ENCODE results near the gene TFCP2. TPM values are rescaled to one million over a fixed set of nuclear protein-coding genes. Genes with fewer than 3 reads are reported as not detected.
"Not testable (repeated sequence)": the region's sequence is repeated elsewhere in the genome, so short reads cannot be mapped to it uniquely, and the experiment has no call there.

The TFCP2 gene
- total and polyA plus RNA-seq, 12 donors, result 8.7 to 30.9 (median 24.1) TPM

DNA sequence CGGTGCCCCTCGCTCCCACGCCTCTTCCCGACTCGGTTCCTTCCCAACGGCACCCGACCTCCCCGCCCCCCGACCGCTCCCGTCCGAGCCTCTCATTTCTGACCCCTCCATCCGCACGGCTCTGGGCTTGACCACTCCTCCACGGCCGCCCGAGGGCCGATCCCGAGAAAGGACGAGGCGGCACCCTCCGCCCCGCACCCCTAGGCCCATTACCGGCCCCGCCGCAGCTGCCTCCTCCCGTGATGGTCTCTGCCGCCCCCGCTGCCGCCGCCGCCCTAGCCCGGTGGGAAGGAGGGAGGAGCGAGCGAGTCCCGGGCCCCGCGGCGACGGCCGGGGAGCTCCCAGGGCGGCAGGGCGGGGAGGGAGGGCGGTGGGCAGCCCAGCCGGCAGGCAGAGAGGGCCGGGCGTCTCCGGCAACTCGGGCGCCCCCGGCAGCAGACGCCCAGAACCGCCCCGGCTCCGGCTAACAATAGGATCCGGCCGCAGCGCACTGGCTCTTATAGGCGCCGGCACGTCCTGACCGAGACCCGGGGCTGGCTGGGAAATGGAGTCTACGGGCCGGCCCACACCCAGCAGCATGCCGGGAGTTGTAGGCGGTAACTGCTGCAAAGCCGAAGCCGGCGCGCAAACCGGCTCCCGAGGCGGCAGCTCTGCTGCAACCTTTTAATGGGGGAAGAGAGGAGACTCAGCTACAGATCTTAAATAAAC is 89.7 kb downstream of the TFCP2 start, which contains the start of gene CSRNP2:
Gene CSRNP2 (minus strand): TSS at position 471 of the 708 bp plus-strand sequence. CDS start 7,035 bp downstream, outside the sequence.
- Histone ChIP-seq H3K27me3 (no peaks in the 10 kb centered on the region), H3K27ac (peak within 1 kb of the TSS; percentile 64 to 98 (median 96)), H3K4me3 (peak within 1 kb of the TSS; percentile 70 to 98 (median 90)), H3K4me1 (peaks cover 0 to 33% (median 21%) of the 10 kb centered on the region in 9 donors), H3K36me3 (peaks cover 0 to under 1% (median 0%) of the 10 kb centered on the region in 9 donors), H3K9me3 (no peaks in the 10 kb centered on the region)
- intact Hi-C loops (cut with DNase I), result loop anchor here in 5 of 10 donors (2.0 to 10.0 kb wide), 3 partner anchors 34 to 152 kb away; partner anchors contain the start of genes DAZAP2 (in 3 of the 5) and LETMD1 (in 3 of the 5)
- TF ChIP-seq, protein P1, sequence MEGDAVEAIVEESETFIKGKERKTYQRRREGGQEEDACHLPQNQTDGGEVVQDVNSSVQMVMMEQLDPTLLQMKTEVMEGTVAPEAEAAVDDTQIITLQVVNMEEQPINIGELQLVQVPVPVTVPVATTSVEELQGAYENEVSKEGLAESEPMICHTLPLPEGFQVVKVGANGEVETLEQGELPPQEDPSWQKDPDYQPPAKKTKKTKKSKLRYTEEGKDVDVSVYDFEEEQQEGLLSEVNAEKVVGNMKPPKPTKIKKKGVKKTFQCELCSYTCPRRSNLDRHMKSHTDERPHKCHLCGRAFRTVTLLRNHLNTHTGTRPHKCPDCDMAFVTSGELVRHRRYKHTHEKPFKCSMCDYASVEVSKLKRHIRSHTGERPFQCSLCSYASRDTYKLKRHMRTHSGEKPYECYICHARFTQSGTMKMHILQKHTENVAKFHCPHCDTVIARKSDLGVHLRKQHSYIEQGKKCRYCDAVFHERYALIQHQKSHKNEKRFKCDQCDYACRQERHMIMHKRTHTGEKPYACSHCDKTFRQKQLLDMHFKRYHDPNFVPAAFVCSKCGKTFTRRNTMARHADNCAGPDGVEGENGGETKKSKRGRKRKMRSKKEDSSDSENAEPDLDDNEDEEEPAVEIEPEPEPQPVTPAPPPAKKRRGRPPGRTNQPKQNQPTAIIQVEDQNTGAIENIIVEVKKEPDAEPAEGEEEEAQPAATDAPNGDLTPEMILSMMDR (IDR thresholded peaks at IDR 0.05), result peak in 3 of 9 donors; percentile 5 to 36 (median 18)
- 0 to 1% methylated on average over 60 to 73 of the region's 74 CpGs for WGBS, 2 donors
- DNase-seq (peak; percentile 96), ATAC-seq (peak; percentile 99 to 100 (median 100))

DNA sequence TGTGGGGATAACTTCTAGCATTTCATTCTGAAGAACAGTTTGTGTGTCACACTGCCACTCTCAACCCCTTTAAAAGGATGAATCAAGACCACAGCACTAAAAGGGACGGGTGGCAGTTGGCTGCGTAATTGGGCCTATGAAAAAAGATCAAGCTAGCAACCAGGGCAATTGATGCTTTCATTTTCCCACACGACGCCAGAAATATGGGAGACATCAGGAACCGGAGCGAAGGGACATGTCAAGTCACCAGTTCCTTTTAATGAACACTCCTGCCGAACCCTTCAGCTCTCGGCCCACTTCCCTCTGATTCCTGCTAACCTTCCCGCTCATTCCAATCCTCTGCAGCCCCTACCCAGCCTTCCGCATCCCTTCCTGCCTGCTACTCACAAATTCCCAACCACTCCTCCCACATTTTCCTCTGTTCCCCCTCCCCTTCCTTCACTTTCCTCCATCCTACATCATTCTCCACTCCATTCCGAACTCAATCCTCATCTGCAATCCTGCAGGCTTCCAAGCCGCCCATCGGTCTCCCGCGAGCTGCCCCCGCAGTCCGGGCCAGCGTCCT is 90.3 kb downstream of the TFCP2 start:
- peaks cover 0 to under 1% (median 0%) of the 10 kb centered on the region in 9 donors for H3K36me3 ChIP-seq
- ATAC-seq (peak in 6 of 8 donors; percentile 2 to 11 (median 10)), DNase-seq (peak in 1 of 2 donors; percentile 16)
- H3K27me3 ChIP-seq, result no peaks in the 10 kb centered on the region
- 0 to 2% methylated on average over 18 of the region's 18 CpGs for WGBS, 2 donors
- no peaks in the 10 kb centered on the region for H3K9me3 ChIP-seq
- H3K27ac ChIP-seq, result peak overlapping the region; percentile 64 to 98 (median 96)
- intact Hi-C loops (cut with DNase I), result loop anchor here in 5 of 10 donors (2.0 to 10.0 kb wide), 3 partner anchors 34 to 152 kb away; partner anchors contain the start of genes DAZAP2 (in 3 of the 5) and LETMD1 (in 3 of the 5)
- peak overlapping the region; percentile 70 to 98 (median 90) for H3K4me3 ChIP-seq
- TF ChIP-seq, protein P1 (IDR thresholded peaks at IDR 0.05), result no peak
- H3K4me1 ChIP-seq, result peaks cover 0 to 35% (median 26%) of the 10 kb centered on the region in 9 donors

DNA sequence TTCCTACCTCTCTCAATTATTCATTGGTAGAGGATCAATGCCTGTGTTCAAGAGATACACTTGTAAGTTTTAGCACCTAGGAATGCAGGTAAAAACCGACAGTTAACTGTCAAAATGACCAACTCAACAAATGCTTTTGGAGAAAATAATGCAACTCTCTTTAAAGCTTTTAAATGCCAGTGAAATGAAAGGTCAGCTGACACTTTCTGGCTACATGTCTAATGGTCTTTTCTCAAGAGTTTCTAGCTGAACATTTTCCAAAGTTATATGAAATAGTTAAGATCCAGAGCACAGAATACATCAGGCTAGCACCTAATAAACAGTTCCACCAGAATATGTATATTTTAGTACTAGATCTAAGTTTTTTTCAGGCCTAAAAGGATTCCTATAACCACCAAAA is 91.5 kb downstream of the TFCP2 start:
- Histone ChIP-seq H3K27ac (peak overlapping the region in 3 of 10 donors; percentile 96 to 97 (median 96)), H3K4me3 (peak overlapping the region in 1 of 10 donors; percentile 93), H3K9me3 (no peaks in the 10 kb centered on the region), H3K4me1 (peaks cover 0 to 47% (median 37%) of the 10 kb centered on the region in 9 donors), H3K27me3 (no peaks in the 10 kb centered on the region), H3K36me3 (peaks cover 0 to 4% (median 0%) of the 10 kb centered on the region in 9 donors)
- ATAC-seq (no peak), DNase-seq (no peak)
- TF ChIP-seq, protein P1 (IDR thresholded peaks at IDR 0.05), result no peak
- WGBS, 2 donors, result 80 to 95% methylated on average over 1 of the region's 1 CpG
- intact Hi-C loops (cut with DNase I), result loop anchor here in 3 of 10 donors (5.0 to 10.0 kb wide), 2 partner anchors 34 to 153 kb away; partner anchors contain the start of genes DAZAP2 (in 3 of the 3) and LETMD1 (in 1 of the 3)

DNA sequence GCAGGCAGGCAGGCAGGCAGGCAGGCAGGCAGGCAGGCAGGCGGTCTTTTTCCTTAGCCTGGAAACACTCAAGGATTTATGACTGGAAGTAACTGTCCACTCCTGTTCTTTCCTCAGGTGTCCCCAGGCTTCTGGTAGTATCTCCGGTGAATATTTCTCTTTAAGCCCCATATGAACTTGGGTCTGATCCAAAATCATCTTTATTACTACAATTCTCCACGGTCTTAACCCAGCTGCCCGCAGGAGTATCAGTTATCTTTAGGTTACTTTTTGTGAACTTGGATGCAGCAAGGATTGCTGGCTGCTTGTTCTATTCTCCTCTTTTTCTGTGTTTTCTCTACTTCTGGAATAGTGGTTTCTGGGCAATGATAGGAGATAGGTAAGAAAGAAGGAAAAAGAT is 92.8 kb downstream of the TFCP2 start:
- intact Hi-C loops (cut with DNase I), result loop anchor here in 3 of 10 donors (5.0 to 10.0 kb wide), 2 partner anchors 33 to 155 kb away; partner anchors contain the start of genes DAZAP2 (in 3 of the 3) and LETMD1 (in 1 of the 3)
- TF ChIP-seq, protein P1 (IDR thresholded peaks at IDR 0.05), result no peak
- DNase-seq (no peak), ATAC-seq (no peak)
- H3K36me3 ChIP-seq, result peaks cover 0 to 16% (median 0%) of the 10 kb centered on the region in 9 donors
- H3K27ac ChIP-seq, result no peak overlapping the region
- no peaks in the 10 kb centered on the region for H3K27me3 ChIP-seq
- no peaks in the 10 kb centered on the region for H3K9me3 ChIP-seq
- 59 to 79% methylated on average over 3 to 4 of the region's 4 CpGs for WGBS, 2 donors
- no peak overlapping the region for H3K4me3 ChIP-seq
- peaks cover 2 to 60% (median 50%) of the 10 kb centered on the region in 9 donors for H3K4me1 ChIP-seq

DNA sequence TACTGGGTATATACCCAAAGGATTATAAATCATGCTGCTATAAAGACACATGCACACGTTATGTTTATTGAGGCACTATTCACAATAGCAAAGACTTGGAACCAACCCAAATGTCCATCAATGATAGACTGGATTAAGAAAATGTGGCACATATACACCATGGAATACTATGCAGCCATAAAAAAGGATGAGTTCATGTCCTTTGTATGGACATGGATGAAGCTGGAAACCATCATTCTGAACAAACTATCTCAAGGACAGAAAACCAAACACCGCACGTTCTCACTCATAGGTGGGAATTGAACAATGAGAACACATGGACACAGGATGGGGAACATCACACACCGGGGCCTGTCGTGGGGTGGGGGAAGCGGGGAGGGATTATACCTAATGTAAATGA is 94.1 kb downstream of the TFCP2 start:
- peaks cover 0 to 25% (median under 1%) of the 10 kb centered on the region in 9 donors for H3K36me3 ChIP-seq
- DNase-seq; H3K27ac ChIP-seq; ATAC-seq; H3K4me3 ChIP-seq; intact Hi-C loops (cut with DNase I); H3K9me3 ChIP-seq; H3K27me3 ChIP-seq: not testable (repeated sequence)
- 98% methylated on average over 6 of the region's 6 CpGs for WGBS, 2 donors
- peaks cover 2 to 65% (median 50%) of the 10 kb centered on the region in 9 donors for H3K4me1 ChIP-seq

DNA sequence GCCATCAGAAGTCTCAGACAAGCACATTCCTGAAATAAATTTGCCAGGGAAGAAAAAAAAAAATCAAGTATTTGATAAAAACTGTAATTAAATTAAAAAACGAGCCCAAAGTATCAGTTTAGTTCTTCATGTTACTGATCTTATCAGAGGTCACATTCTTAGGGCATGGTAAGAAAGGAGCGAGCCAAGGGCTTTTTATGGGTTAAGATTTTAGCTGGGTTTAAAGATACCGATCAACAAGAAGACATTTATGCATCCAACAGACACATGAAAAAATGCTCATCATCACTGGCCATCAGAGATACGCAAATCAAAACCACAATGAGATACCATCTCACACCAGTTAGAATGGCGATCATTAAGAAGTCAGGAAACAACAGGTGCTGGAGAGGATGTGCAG is 94.6 kb downstream of the TFCP2 start:
- H3K4me3 ChIP-seq; intact Hi-C loops (cut with DNase I); ATAC-seq; H3K9me3 ChIP-seq; DNase-seq; H3K27me3 ChIP-seq: not testable (repeated sequence)
- peaks cover 0 to 30% (median 6%) of the 10 kb centered on the region in 9 donors for H3K36me3 ChIP-seq
- WGBS, 2 donors, result 72 to 81% methylated on average over 5 of the region's 5 CpGs
- peak overlapping the region in 6 of 10 donors; percentile 16 to 66 (median 56) for H3K27ac ChIP-seq
- peaks cover 2 to 65% (median 50%) of the 10 kb centered on the region in 9 donors for H3K4me1 ChIP-seq

Data from heart right ventricle (tissue), 16 donors.